ENCODE measurements around the gene THSD4. TPM values are rescaled to one million over a fixed set of nuclear protein-coding genes. Genes with fewer than 3 reads are reported as not detected.

THSD4 gene
- total RNA-seq, 1 donor: 15.6 TPM

DNA sequence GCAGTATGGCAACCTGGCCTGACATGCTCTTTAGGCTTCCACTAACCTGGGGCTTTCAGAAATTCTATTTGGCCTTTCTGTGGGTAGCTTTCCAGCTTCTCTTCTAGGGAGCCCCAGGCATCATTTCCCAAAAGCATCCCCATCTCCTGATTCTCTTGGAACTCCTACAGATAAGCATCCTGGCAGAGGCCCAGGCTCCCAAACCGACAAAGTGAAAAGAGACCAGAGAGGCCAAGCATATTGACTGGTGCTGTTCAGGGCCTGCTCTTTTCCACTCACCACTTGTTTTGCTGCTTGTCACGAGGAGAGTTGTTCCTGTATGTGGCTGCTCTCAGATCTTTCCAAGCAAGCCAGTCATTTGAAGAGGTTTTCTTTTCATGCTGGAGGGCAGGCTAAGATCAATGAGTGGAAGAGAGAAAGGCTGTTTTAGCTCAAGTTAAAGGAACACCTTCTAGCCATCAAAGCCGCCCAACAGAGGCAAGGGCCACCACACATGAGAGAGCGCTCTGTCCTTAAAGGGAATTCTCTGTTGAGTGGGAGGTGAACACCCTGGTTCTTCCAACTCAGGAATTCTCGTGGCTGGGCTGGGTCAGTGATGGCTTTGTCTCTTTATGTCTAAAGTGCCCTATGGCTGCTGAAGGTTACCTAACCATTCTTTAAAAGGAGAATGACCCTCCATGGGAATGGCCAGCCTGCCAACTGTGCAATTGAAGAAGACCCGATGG, 664.0 kb downstream of the THSD4 start:
- no peaks in the 10 kb centered on the region for H3K9me3 ChIP-seq (ENCODE audit: low read depth, low read length)
- TF ChIP-seq CTCF (IDR thresholded peaks at IDR 0.05; ENCODE audit: extremely low read depth, low read depth, low read length): no peak
- H3K4me2 ChIP-seq (ENCODE audit: insufficient read depth, low read length): no peak overlapping the region
- DNase-seq (ENCODE audit: insufficient read length, low spot score, missing footprints): no peak
- H3K79me2 ChIP-seq (ENCODE audit: insufficient read depth, low read length): no peaks in the 10 kb centered on the region
- no peaks in the 10 kb centered on the region for H3K27me3 ChIP-seq (ENCODE audit: insufficient read depth, low read length)
- H2AFZ ChIP-seq (ENCODE audit: low read length): no peak overlapping the region
- peaks cover 23% of the 10 kb centered on the region for H3K4me1 ChIP-seq (ENCODE audit: insufficient read depth, low read length)
- no peaks in the 10 kb centered on the region for H3K36me3 ChIP-seq (ENCODE audit: insufficient read depth, low read length)
- H4K20me1 ChIP-seq (ENCODE audit: insufficient read depth, low read length): no peaks in the 10 kb centered on the region
- no peak overlapping the region for H3K27ac ChIP-seq (ENCODE audit: low read depth, low read length)
- no peak overlapping the region for H3K4me3 ChIP-seq (ENCODE audit: insufficient read depth, low read length)

DNA sequence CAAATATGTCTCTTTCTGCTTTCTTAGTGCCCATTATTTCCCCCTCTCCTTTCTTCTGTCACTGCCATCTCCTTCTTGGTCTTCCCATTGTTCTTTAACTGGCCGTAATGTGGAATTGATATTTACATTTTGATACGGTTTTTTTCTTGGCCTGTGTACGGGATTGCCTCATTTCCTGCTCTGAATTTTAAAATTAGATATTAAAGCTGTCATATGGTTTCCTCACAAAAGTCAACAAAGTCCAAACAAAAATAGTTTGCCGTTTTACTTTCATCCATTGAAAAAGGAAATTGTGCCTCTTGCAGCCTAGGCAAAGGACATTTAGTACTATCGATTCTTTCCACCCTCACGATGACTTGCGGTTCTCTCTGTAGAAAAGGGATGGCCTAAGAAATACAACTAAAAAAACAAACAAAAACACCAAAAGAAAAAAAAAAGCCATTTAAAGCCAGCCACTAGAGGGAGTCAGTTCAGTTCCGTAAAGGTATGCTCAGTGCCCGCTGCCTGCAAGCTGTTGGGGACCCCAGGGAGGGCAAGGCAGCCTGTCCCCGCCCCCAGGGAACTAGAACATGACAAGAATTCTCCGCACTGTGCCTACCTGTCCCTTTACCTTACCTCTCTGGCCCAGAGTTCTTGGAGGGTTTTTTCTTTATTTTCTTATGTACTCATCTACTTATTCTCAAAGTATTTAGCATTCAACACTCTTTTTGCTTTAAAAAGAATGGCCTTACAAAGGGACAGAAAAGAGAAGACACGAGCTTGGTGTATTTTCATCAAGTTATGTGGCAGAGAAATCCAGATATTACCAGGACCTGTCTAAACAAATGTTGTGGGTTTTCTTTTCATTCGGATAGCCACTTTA, 665.1 kb downstream of the THSD4 start:
- peak; percentile 87 for TF ChIP-seq CTCF (IDR thresholded peaks at IDR 0.05; ENCODE audit: extremely low read depth, low read depth, low read length)
- Histone ChIP-seq H3K9me3 (ENCODE audit: low read depth, low read length) (no peaks in the 10 kb centered on the region), H3K4me3 (ENCODE audit: insufficient read depth, low read length) (peak overlapping the region; percentile 61), H4K20me1 (ENCODE audit: insufficient read depth, low read length) (no peaks in the 10 kb centered on the region), H3K27ac (ENCODE audit: low read depth, low read length) (peak overlapping the region; percentile 70), H3K27me3 (ENCODE audit: insufficient read depth, low read length) (no peaks in the 10 kb centered on the region), H3K4me2 (ENCODE audit: insufficient read depth, low read length) (peak overlapping the region; percentile 84), H3K4me1 (ENCODE audit: insufficient read depth, low read length) (peaks cover 23% of the 10 kb centered on the region), H3K36me3 (ENCODE audit: insufficient read depth, low read length) (no peaks in the 10 kb centered on the region), H3K79me2 (ENCODE audit: insufficient read depth, low read length) (no peaks in the 10 kb centered on the region), H2AFZ (ENCODE audit: low read length) (peak overlapping the region; percentile 85)
- DNase-seq (ENCODE audit: insufficient read length, low spot score, missing footprints): peak; percentile 88

- DNase-seq (ENCODE audit: insufficient read length, low spot score, missing footprints): no peak
- H3K9me3 ChIP-seq (ENCODE audit: low read depth, low read length): no peaks in the 10 kb centered on the region
- no peak overlapping the region for H2AFZ ChIP-seq (ENCODE audit: low read length)
- no peaks in the 10 kb centered on the region for H3K36me3 ChIP-seq (ENCODE audit: insufficient read depth, low read length)
- peaks cover 19% of the 10 kb centered on the region for H3K4me1 ChIP-seq (ENCODE audit: insufficient read depth, low read length)
- no peaks in the 10 kb centered on the region for H3K27me3 ChIP-seq (ENCODE audit: insufficient read depth, low read length)
- no peaks in the 10 kb centered on the region for H3K79me2 ChIP-seq (ENCODE audit: insufficient read depth, low read length)
- H3K4me3 ChIP-seq (ENCODE audit: insufficient read depth, low read length): no peak overlapping the region
- no peaks in the 10 kb centered on the region for H4K20me1 ChIP-seq (ENCODE audit: insufficient read depth, low read length)
- TF ChIP-seq CTCF (IDR thresholded peaks at IDR 0.05; ENCODE audit: extremely low read depth, low read depth, low read length): no peak
- peak overlapping the region; percentile 84 for H3K4me2 ChIP-seq (ENCODE audit: insufficient read depth, low read length)
- H3K27ac ChIP-seq (ENCODE audit: low read depth, low read length): peak overlapping the region; percentile 70
These were observed 666.1 kb downstream of the THSD4 start for GRCh38 chr15:71781179-71781964.
